IPS-20b (cell line): ENCODE measurements around the gene SRGAP1.
"Not testable (repeated sequence)": the region's sequence is repeated elsewhere in the genome, so short reads cannot be mapped to it uniquely, and the experiment has no call there.

Experiments used
- H3K27ac ChIP-seq: one replicate; pipeline ENCODE4 v1.5.1; 2013; ENCODE audit warnings: low read length
- H3K27me3 ChIP-seq: 2 replicates; pipeline ENCODE4 v1.6.1; 2013; ENCODE audit warnings: mild to moderate bottlenecking, low read length, inconsistent platforms; ENCODE audit not compliant: insufficient read depth
- H3K36me3 ChIP-seq: 2 replicates; pipeline ENCODE4 v1.6.1; 2013; ENCODE audit warnings: low read depth, mild to moderate bottlenecking, inconsistent platforms, low read length, moderate library complexity; ENCODE audit not compliant: insufficient read depth
- H3K4me1 ChIP-seq: 2 replicates; pipeline ENCODE4 v1.6.1; 2013; ENCODE audit warnings: mild to moderate bottlenecking, control low read depth, inconsistent platforms, low read length, moderate library complexity; ENCODE audit not compliant: insufficient read depth
- H3K4me3 ChIP-seq: 2 replicates; pipeline ENCODE4 v1.5.1; 2013; ENCODE audit warnings: mild to moderate bottlenecking, low read length, inconsistent platforms
- H3K9ac ChIP-seq: 2 replicates; pipeline ENCODE4 v1.6.1; 2013; ENCODE audit warnings: low read depth, mild to moderate bottlenecking, inconsistent platforms, low read length, moderate library complexity
- H3K9me3 ChIP-seq: 2 replicates; pipeline ENCODE4 v1.6.1; 2013; ENCODE audit warnings: mild to moderate bottlenecking, low read depth, low read length, inconsistent platforms; ENCODE audit not compliant: insufficient read depth

The SRGAP1 gene

GRCh38 chr12:64124511-64125197 lies 280.2 kb downstream of the SRGAP1 start:
- H3K9me3 ChIP-seq: no peaks in the 10 kb centered on the region
- H3K4me3 ChIP-seq: no peak overlapping the region
- no peaks in the 10 kb centered on the region for H3K4me1 ChIP-seq
- no peak overlapping the region for H3K9ac ChIP-seq
- H3K27ac ChIP-seq: no peak overlapping the region
- no peaks in the 10 kb centered on the region; the same call in 1 of the 2 replicates for H3K36me3 ChIP-seq
- H3K27me3 ChIP-seq: no peaks in the 10 kb centered on the region

GRCh38 chr12:64125913-64126312 lies 281.4 kb downstream of the SRGAP1 start:
- Histone ChIP-seq H3K9me3 (no peaks in the 10 kb centered on the region), H3K4me1 (no peaks in the 10 kb centered on the region), H3K4me3 (no peak overlapping the region), H3K9ac (no peak overlapping the region), H3K36me3 (no peaks in the 10 kb centered on the region; the same call in 1 of the 2 replicates), H3K27me3 (no peaks in the 10 kb centered on the region), H3K27ac (no peak overlapping the region)

GRCh38 chr12:64127811-64128210 lies 283.3 kb downstream of the SRGAP1 start:
- no peaks in the 10 kb centered on the region for H3K27me3 ChIP-seq
- no peak overlapping the region for H3K9ac ChIP-seq
- no peaks in the 10 kb centered on the region for H3K4me1 ChIP-seq
- H3K36me3 ChIP-seq: no peaks in the 10 kb centered on the region; the same call in 1 of the 2 replicates
- no peak overlapping the region for H3K4me3 ChIP-seq
- no peak overlapping the region for H3K27ac ChIP-seq
- H3K9me3 ChIP-seq: no peaks in the 10 kb centered on the region

- Histone ChIP-seq H3K27ac (no peak overlapping the region), H3K9ac (no peak overlapping the region), H3K9me3 (peaks cover 1% of the 10 kb centered on the region; the same call in 1 of the 2 replicates), H3K4me1 (no peaks in the 10 kb centered on the region), H3K4me3 (no peak overlapping the region), H3K36me3 (peaks cover under 1% of the 10 kb centered on the region; the same call in 1 of the 2 replicates), H3K27me3 (no peaks in the 10 kb centered on the region)
Measured at GRCh38 chr12:64128366-64128765, 283.9 kb downstream of the SRGAP1 start.

- not testable (repeated sequence) for H3K27me3 ChIP-seq, H3K9ac ChIP-seq, H3K36me3 ChIP-seq, H3K27ac ChIP-seq, H3K4me3 ChIP-seq, H3K4me1 ChIP-seq
- peaks cover 12% of the 10 kb centered on the region; the same call in 1 of the 2 replicates for H3K9me3 ChIP-seq
Measured at GRCh38 chr12:64130476-64130875, 286.0 kb downstream of the SRGAP1 start.

DNA sequence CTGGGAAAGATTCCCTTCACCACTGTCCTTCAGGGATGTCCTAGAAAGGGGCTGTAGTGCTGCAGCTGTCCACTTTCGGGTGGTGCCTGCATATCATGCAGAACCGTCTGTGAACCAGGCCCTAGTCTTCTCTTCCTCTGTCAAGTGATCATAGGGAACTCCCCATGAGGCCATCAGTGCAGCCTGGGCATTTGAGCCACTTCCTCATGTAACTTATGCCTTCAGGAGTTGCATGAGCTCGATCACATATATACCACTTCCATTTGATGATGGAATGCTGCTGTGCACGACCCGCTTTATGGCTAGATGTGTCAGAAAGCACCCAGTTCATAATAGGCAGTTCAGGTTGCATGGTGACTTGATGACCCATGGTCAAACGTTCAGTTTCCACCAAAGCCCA lies 287.0 kb downstream of the SRGAP1 start:
- not testable (repeated sequence) for H3K9ac ChIP-seq, H3K36me3 ChIP-seq, H3K4me1 ChIP-seq, H3K27ac ChIP-seq, H3K4me3 ChIP-seq, H3K27me3 ChIP-seq
- H3K9me3 ChIP-seq: peaks cover 15% of the 10 kb centered on the region; the same call in 1 of the 2 replicates

DNA sequence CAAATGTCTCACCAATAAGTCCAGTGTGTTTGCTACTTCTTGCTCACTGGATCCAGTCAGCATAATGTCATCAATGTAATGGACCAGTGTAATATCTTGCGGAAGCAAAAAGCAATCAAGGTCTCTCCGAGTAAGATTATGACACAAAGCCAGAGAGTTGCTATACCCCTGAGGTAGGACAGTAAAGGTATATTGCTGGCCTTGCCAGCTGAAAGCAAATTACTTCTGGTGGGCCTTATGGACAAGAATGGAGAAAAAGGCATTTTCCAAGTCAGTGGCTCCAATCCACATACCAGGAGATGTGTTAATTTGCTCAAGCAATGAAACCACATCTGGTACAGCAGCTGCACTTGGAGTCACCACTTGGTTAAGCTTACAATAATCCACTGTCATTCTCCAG lies 288.2 kb downstream of the SRGAP1 start:
- H3K36me3 ChIP-seq, H3K4me1 ChIP-seq, H3K27ac ChIP-seq, H3K27me3 ChIP-seq, H3K9ac ChIP-seq, H3K4me3 ChIP-seq: not testable (repeated sequence)
- peaks cover 15% of the 10 kb centered on the region; the same call in 1 of the 2 replicates for H3K9me3 ChIP-seq

DNA sequence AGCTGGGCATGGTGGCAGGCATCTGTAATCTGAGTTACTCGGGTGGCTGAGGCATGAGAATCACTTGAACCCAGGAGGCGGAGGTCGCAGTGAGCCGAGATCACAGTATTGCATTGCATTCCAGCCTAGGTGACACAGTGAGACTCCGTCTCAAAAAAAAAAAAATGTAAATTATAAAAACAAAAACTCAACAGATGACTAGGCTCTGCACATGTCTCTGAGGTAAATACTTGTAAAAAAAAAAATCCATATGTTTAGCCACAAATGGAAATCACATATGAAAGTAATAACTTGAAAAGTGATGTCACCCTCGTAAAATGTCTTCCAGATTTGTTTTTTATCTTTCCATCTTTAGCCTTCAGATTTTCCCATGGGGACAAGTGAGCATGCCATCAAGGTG lies 292.6 kb downstream of the SRGAP1 start:
- no peaks in the 10 kb centered on the region for H3K27me3 ChIP-seq
- no peak overlapping the region for H3K4me3 ChIP-seq
- H3K27ac ChIP-seq: no peak overlapping the region
- no peak overlapping the region for H3K9ac ChIP-seq
- peaks cover 15% of the 10 kb centered on the region; the same call in 1 of the 2 replicates for H3K9me3 ChIP-seq
- 0 out of 2 replicates have a peak, but pooled peaks cover 6% of the 10 kb centered on the region for H3K36me3 ChIP-seq
- no peaks in the 10 kb centered on the region for H3K4me1 ChIP-seq

DNA sequence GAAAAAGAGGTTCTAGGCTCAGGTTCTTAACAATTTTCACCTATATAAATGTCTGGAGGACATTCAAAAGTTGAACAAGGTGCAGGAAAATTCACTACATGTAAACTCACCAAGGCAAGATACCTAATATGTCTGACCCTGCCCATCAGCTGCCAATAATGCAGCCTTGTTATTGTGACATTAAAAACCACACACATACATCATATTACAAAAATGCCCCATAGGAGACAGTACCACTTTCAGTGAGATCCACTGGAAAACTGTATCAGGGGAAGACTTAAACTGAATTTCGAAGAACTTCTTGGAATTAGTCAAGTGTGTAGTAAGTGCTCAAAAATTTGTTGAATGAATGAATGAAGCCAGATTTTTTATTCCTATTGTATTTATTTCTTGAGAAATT lies 294.5 kb downstream of the SRGAP1 start:
- H3K4me3 ChIP-seq: no peak overlapping the region
- H3K27me3 ChIP-seq: no peaks in the 10 kb centered on the region
- no peaks in the 10 kb centered on the region for H3K36me3 ChIP-seq
- H3K4me1 ChIP-seq: no peaks in the 10 kb centered on the region
- no peak overlapping the region for H3K9ac ChIP-seq
- H3K27ac ChIP-seq: no peak overlapping the region
- peaks cover 7% of the 10 kb centered on the region; the same call in 1 of the 2 replicates for H3K9me3 ChIP-seq

- Histone ChIP-seq H3K4me1 (no peaks in the 10 kb centered on the region), H3K27me3 (no peaks in the 10 kb centered on the region), H3K36me3 (no peaks in the 10 kb centered on the region), H3K9me3 (no peaks in the 10 kb centered on the region), H3K27ac (no peak overlapping the region), H3K4me3 (no peak overlapping the region), H3K9ac (no peak overlapping the region)
Measured at GRCh38 chr12:64142382-64142781, 297.9 kb downstream of the SRGAP1 start.

DNA sequence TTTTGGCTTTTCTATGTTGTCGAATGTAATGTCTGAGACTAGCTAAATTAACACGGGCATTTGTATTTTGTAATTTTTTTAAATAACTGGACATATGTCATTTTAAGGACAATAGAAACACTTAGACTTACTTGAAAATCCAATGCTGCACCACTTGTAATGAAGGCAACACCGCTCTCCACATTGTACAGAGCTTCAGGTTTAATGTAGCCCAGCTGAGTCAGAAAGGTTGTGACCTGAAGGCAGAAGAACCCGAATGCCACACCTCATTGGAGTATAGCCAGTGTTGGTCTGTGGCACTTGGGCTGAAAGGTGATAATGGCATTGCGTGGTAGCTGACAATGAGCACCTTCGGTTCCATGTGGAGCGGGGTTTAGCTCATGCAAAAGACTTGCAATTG lies 298.3 kb downstream of the SRGAP1 start:
- H3K4me1 ChIP-seq: no peaks in the 10 kb centered on the region
- H3K36me3 ChIP-seq: no peaks in the 10 kb centered on the region
- H3K4me3 ChIP-seq: no peak overlapping the region
- H3K9me3 ChIP-seq: no peaks in the 10 kb centered on the region
- H3K27ac ChIP-seq: no peak overlapping the region
- H3K27me3 ChIP-seq: no peaks in the 10 kb centered on the region
- no peak overlapping the region for H3K9ac ChIP-seq

DNA sequence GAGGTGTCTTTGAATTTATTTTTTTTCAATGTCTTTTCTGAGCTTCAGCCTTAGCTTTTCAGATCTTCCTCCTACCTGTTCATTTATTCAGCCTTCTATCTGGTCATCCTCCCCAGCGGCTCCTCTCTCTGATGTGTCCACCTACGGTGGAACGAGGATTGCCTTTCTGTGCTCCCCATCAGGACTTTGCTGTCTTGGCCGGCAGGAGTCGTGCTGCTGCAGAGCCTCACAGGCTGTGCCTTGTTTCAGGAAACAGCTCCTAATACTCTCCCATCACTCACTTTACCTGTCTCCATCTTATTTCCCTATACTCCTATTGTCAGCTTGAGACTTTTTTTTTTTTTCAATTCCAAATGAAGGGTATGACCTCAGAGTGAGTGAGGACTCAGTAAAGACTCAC lies 300.7 kb downstream of the SRGAP1 start:
- Histone ChIP-seq H3K9ac (no peak overlapping the region), H3K27me3 (no peaks in the 10 kb centered on the region), H3K9me3 (no peaks in the 10 kb centered on the region), H3K4me3 (no peak overlapping the region), H3K4me1 (no peaks in the 10 kb centered on the region), H3K36me3 (no peaks in the 10 kb centered on the region), H3K27ac (no peak overlapping the region)
